ENCODE data around the gene MYO1H. TPM values are rescaled to one million over a fixed set of nuclear protein-coding genes. Genes with fewer than 3 reads are reported as not detected.
"Not testable (repeated sequence)": the region's sequence is repeated elsewhere in the genome, so short reads cannot be mapped to it uniquely, and the experiment has no call there.

MYO1H gene
- total RNA-seq, 4 donors from 2014 or later: 0.13 to 0.88 (median 0.67) TPM; not detected in 1

GRCh38 chr12:109423392-109423791 lies 75.7 kb downstream of the MYO1H start:
- TF ChIP-seq POLR2A (IDR thresholded peaks at IDR 0.05): no peak
- TF ChIP-seq CTCF (IDR thresholded peaks at IDR 0.05): no peak
- H3K27ac ChIP-seq: no peak overlapping the region
- no peaks in the 10 kb centered on the region for H3K9me3 ChIP-seq
- H3K4me1 ChIP-seq: no peaks in the 10 kb centered on the region
- DNase-seq: no peak
- H3K36me3 ChIP-seq: no peaks in the 10 kb centered on the region
- 85 to 90% methylated on average over 9 of the region's 9 CpGs for WGBS, 2 donors
- intact Hi-C loops (cut with DNase I): loop anchor here (5.0 to 10.0 kb wide), 2 partner anchors 171 to 349 kb away; no protein-coding TSS in a partner anchor
- no peaks in the 10 kb centered on the region for H3K27me3 ChIP-seq
- no peak overlapping the region for H3K4me3 ChIP-seq (replicated peaks in 1 of 3)

- Histone ChIP-seq H3K27me3 (no peaks in the 10 kb centered on the region), H3K36me3 (no peaks in the 10 kb centered on the region), H3K4me1 (peaks cover 3 to 8% of the 10 kb centered on the region in 2 donors), H3K9me3 (no peaks in the 10 kb centered on the region), H3K4me3 (replicated peaks in 1 of 3) (no peak overlapping the region), H3K27ac (no peak overlapping the region)
- peak; percentile 82 to 86 for DNase-seq
- intact Hi-C loops (cut with DNase I): loop anchor here (10.0 kb wide), 1 partner anchor 167 kb away; no protein-coding TSS in a partner anchor
- no peak for TF ChIP-seq POLR2A (IDR thresholded peaks at IDR 0.05)
- peak; percentile 87 to 98 (median 96) for TF ChIP-seq CTCF (IDR thresholded peaks at IDR 0.05)
- WGBS, 2 donors: 18 to 20% methylated on average over 7 to 8 of the region's 8 CpGs
Observed at GRCh38 chr12:109428037-109428629, 80.4 kb downstream of the MYO1H start.

- H3K27me3 ChIP-seq; H3K27ac ChIP-seq; H3K4me3 ChIP-seq (replicated peaks in 1 of 3); H3K9me3 ChIP-seq; DNase-seq; H3K36me3 ChIP-seq: not testable (repeated sequence)
- 52 to 65% methylated on average over 3 of the region's 3 CpGs for whole genome bisulfite sequencing, 2 donors
- peaks cover 10 to 14% of the 10 kb centered on the region in 2 donors for H3K4me1 ChIP-seq
- intact Hi-C loops (cut with DNase I): loop anchor here (10.0 kb wide), 1 partner anchor 166 kb away; no protein-coding TSS in a partner anchor
Observed at GRCh38 chr12:109428804-109429203, 81.1 kb downstream of the MYO1H start.

GRCh38 chr12:109430244-109430643 lies 82.5 kb downstream of the MYO1H start:
- intact Hi-C loops (cut with DNase I): loop anchor here (5.0 kb wide), 1 partner anchor 47 kb away; the partner anchor contains the start of genes KCTD10 and UBE3B
- WGBS, 2 donors: 91 to 94% methylated on average over 6 of the region's 6 CpGs

GRCh38 chr12:109432431-109432830 lies 84.7 kb downstream of the MYO1H start:
- no peak for DNase-seq
- no peak for TF ChIP-seq CTCF (IDR thresholded peaks at IDR 0.05)
- TF ChIP-seq POLR2A (IDR thresholded peaks at IDR 0.05): no peak
- no peaks in the 10 kb centered on the region for H3K36me3 ChIP-seq
- peaks cover 39 to 50% of the 10 kb centered on the region in 2 donors for H3K4me1 ChIP-seq
- H3K27me3 ChIP-seq: no peaks in the 10 kb centered on the region
- H3K9me3 ChIP-seq: no peaks in the 10 kb centered on the region
- 44 to 55% methylated on average over 6 of the region's 6 CpGs for WGBS, 2 donors
- no peak overlapping the region for H3K4me3 ChIP-seq (replicated peaks in 1 of 3)
- peak overlapping the region in 1 of 3 donors; percentile 93 for H3K27ac ChIP-seq
- intact Hi-C loops (cut with DNase I): loop anchor here (5.0 kb wide), 1 partner anchor 45 kb away; the partner anchor contains the start of genes KCTD10 and UBE3B

More at GRCh38 chr12:109430244-109430643, 82.5 kb downstream of the MYO1H start:
- no peak for DNase-seq
- no peak overlapping the region for H3K4me3 ChIP-seq (replicated peaks in 1 of 3)
- H3K4me1 ChIP-seq: peaks cover 23 to 29% of the 10 kb centered on the region in 2 donors
- H3K27me3 ChIP-seq: no peaks in the 10 kb centered on the region
- TF ChIP-seq CTCF (IDR thresholded peaks at IDR 0.05) (no peak), POLR2A (IDR thresholded peaks at IDR 0.05) (no peak)
- no peaks in the 10 kb centered on the region for H3K9me3 ChIP-seq
- H3K36me3 ChIP-seq: no peaks in the 10 kb centered on the region
- no peak overlapping the region for H3K27ac ChIP-seq
